ENCODE results near the gene SLC16A5. TPM values are rescaled to one million over a fixed set of nuclear protein-coding genes. Genes with fewer than 3 reads are reported as not detected.

The SLC16A5 gene
- total RNA-seq, 4 donors from 2014 or later = 4.0 to 6.9 (median 5.2) TPM

- Histone ChIP-seq H3K4me1 (peaks cover 0 to 22% (median 6%) of the 10 kb centered on the region in 3 donors), H3K4me3 (peak overlapping the region; percentile 41 to 93), H3K27me3 (no peaks in the 10 kb centered on the region), H3K9me3 (no peaks in the 10 kb centered on the region), H3K27ac (peak overlapping the region in 3 of 4 donors; percentile 82 to 88 (median 85)), H3K36me3 (no peaks in the 10 kb centered on the region)
- TF ChIP-seq POLR2A (IDR thresholded peaks at IDR 0.05) (no peak), CTCF (IDR thresholded peaks at IDR 0.05) (no peak), POLR2AphosphoS5 (IDR thresholded peaks at IDR 0.05) (no peak), EP300 (IDR thresholded peaks at IDR 0.05) (no peak)
- ATAC-seq = no peak
- no CpG with 5 or more reads among the region's 35 CpGs for WGBS, 2 donors (ENCODE audit: low coverage in 1 of 2)
Measured at GRCh38 chr17:75153780-75154194, 66.0 kb downstream of the SLC16A5 start.

GRCh38 chr17:75154195-75155106 lies 66.7 kb downstream of the SLC16A5 start, which contains the start of gene JPT1:
TSS of gene JPT1 (minus strand) at chr17:75154512. CDS start at chr17:75154397, 115 bp downstream.
- Histone ChIP-seq H3K4me1 (peaks cover 0 to 22% (median 6%) of the 10 kb centered on the region in 3 donors), H3K36me3 (no peaks in the 10 kb centered on the region), H3K9me3 (no peaks in the 10 kb centered on the region), H3K4me3 (peak within 1 kb of the TSS; percentile 41 to 93), H3K27ac (peak within 1 kb of the TSS in 3 of 4 donors; percentile 82 to 88 (median 85)), H3K27me3 (no peaks in the 10 kb centered on the region)
- ATAC-seq = peak; percentile 100
- no peak for TF ChIP-seq EP300 (IDR thresholded peaks at IDR 0.05)
- TF ChIP-seq CTCF (IDR thresholded peaks at IDR 0.05) = peak in 1 of 4 experiments; percentile 9
- peak; percentile 97 to 98 for TF ChIP-seq POLR2A (IDR thresholded peaks at IDR 0.05)
- peak; percentile 99 for TF ChIP-seq POLR2AphosphoS5 (IDR thresholded peaks at IDR 0.05)
- 28 to 35% methylated on average over 3 of the region's 67 CpGs for WGBS, 2 donors (ENCODE audit: low coverage in 1 of 2)

- Histone ChIP-seq H3K4me1 (peaks cover 0 to 22% (median 6%) of the 10 kb centered on the region in 3 donors), H3K27me3 (no peaks in the 10 kb centered on the region), H3K4me3 (no peak overlapping the region), H3K9me3 (no peaks in the 10 kb centered on the region), H3K27ac (peak overlapping the region in 3 of 4 donors; percentile 60 to 85 (median 68)), H3K36me3 (peaks cover 0 to 4% of the 10 kb centered on the region in 2 donors)
- 83 to 92% methylated on average over 1 to 3 of the region's 3 CpGs for WGBS, 2 donors (ENCODE audit: low coverage in 1 of 2)
- TF ChIP-seq POLR2AphosphoS5 (IDR thresholded peaks at IDR 0.05) = no peak
- no peak for TF ChIP-seq EP300 (IDR thresholded peaks at IDR 0.05)
- no peak for TF ChIP-seq CTCF (IDR thresholded peaks at IDR 0.05)
- TF ChIP-seq POLR2A (IDR thresholded peaks at IDR 0.05) = no peak
- ATAC-seq = no peak
Measured at GRCh38 chr17:75155191-75155601, 67.4 kb downstream of the SLC16A5 start.

Small RNA genes lying within 50 kb of the gene (small RNA-seq; reads per million reads assigned to genes)
- gene AC111186.1 (0 reads per million in 4 donors), gene RF00019 (0 reads per million in 4 donors), gene RN7SL573P (0 reads per million in 4 donors)

Other genes starting within 250 kb of the SLC16A5 start
- gene GRIN2C, start 228.1 kb upstream of the SLC16A5 start, total RNA-seq = 1 to 10 TPM in 1 of 4 donors, under 1 TPM in 2, not detected in 1; 0.16 to 3.5 (median 0.42) TPM
- gene FDXR, start 215.0 kb upstream of the SLC16A5 start, total RNA-seq = 1 to 10 TPM; 3.6 to 7.8 (median 4.6) TPM
- gene FADS6, start 194.3 kb upstream of the SLC16A5 start, total RNA-seq = under 1 TPM in 1 of 4 donors, not detected in 3; 0.37 TPM
- not detected for gene USH1G, start 164.7 kb upstream of the SLC16A5 start, total RNA-seq
- gene OTOP2, start 163.7 kb upstream of the SLC16A5 start, total RNA-seq = not detected
- under 1 TPM in 2 of 4 donors, not detected in 2; 0.31 to 0.82 TPM for gene OTOP3, start 152.1 kb upstream of the SLC16A5 start, total RNA-seq
- 10 to 100 TPM in 2 of 4 donors, 1 to 10 TPM in 2; 4.6 to 21.9 (median 10.8) TPM for gene HID1, start 115.2 kb upstream of the SLC16A5 start, total RNA-seq
- 10 to 100 TPM; 11.8 to 35.3 (median 18.1) TPM for gene CDR2L, start 100.3 kb upstream of the SLC16A5 start, total RNA-seq
- 100 to 1,000 TPM in 1 of 4 donors, 10 to 100 TPM in 3; 36.6 to 112 (median 50.5) TPM for gene MRPL58, start 75.3 kb upstream of the SLC16A5 start, total RNA-seq
- gene ATP5PD, start 41.0 kb upstream of the SLC16A5 start, total RNA-seq = 100 to 1,000 TPM; 213 to 337 (median 307) TPM
- gene KCTD2, start 40.7 kb upstream of the SLC16A5 start, total RNA-seq = 10 to 100 TPM; 27.1 to 39.7 (median 28.8) TPM
- gene ARMC7, start 22.0 kb downstream of the SLC16A5 start, total RNA-seq = 1 to 10 TPM; 2.4 to 6.1 (median 3.9) TPM
- 100 to 1,000 TPM in 2 of 4 donors, 10 to 100 TPM in 2; 74.5 to 121 (median 99.6) TPM for gene NT5C, start 43.8 kb downstream of the SLC16A5 start, total RNA-seq
- gene JPT1, start 66.6 kb downstream of the SLC16A5 start, total RNA-seq = 10 to 100 TPM in 3 of 4 donors, 1 to 10 TPM in 1; 9.3 to 48.5 (median 25.0) TPM
- gene SUMO2, start 95.0 kb downstream of the SLC16A5 start, total RNA-seq = 10 to 100 TPM; 67.7 to 95.2 (median 69.9) TPM
- gene NUP85, start 117.7 kb downstream of the SLC16A5 start, total RNA-seq = 10 to 100 TPM; 19.6 to 62.3 (median 22.3) TPM
- gene GGA3, start 173.7 kb downstream of the SLC16A5 start, total RNA-seq = 10 to 100 TPM; 19.5 to 27.8 (median 24.5) TPM
- gene MRPS7, start 173.9 kb downstream of the SLC16A5 start, total RNA-seq = 10 to 100 TPM; 35.0 to 46.4 (median 38.3) TPM
- gene MIF4GD, start 183.3 kb downstream of the SLC16A5 start, total RNA-seq = 10 to 100 TPM; 28.5 to 50.7 (median 44.4) TPM
- 10 to 100 TPM in 3 of 4 donors, 1 to 10 TPM in 1; 7.3 to 14.5 (median 13.4) TPM for gene SLC25A19, start 201.5 kb downstream of the SLC16A5 start, total RNA-seq

All from gastroesophageal sphincter (tissue), 4 donors.